GM12878 (cell line): ENCODE measurements around the gene ENDOG. TPM values are rescaled to one million over a fixed set of nuclear protein-coding genes. Genes with fewer than 3 reads are reported as not detected.
A peak's percentile ranks its signal among the peaks of the same experiment; 100 is the strongest.

Experiments
- ASH2L ChIP-seq: fragments of 300-600, 200-600 bp; sonication (generic); IDR thresholded peaks from 2 replicates; pipeline ENCODE4 v1.6.1; 2017; ENCODE audit warnings: low read depth, mild to moderate bottlenecking, borderline replicate concordance
- BCL11A ChIP-seq: IDR thresholded peaks from 2 replicates; pipeline ENCODE4 v1.6.1; 2011; ENCODE audit warnings: low read depth, low read length
- CBFB ChIP-seq: IDR thresholded peaks from 2 replicates; pipeline ENCODE4 v1.6.1; 2016; ENCODE audit warnings: antibody characterized with exemption, low read depth
- CHD2 ChIP-seq: IDR thresholded peaks from 2 replicates; pipeline ENCODE4 v1.6.1; 2011; ENCODE audit warnings: low read depth, low read length, improper control_type of control experiment, borderline replicate concordance
- CREB1 ChIP-seq: IDR thresholded peaks from 2 replicates; pipeline ENCODE4 v1.6.1; 2012; ENCODE audit warnings: low read depth, mild to moderate bottlenecking, inconsistent platforms
- CREM ChIP-seq: IDR thresholded peaks from 2 replicates; pipeline ENCODE4 v1.6.1; 2014; ENCODE audit warnings: antibody characterized with exemption, low read depth
- ESRRA ChIP-seq: IDR thresholded peaks from 2 replicates; pipeline ENCODE4 v1.6.1; 2012; ENCODE audit warnings: mild to moderate bottlenecking, low read length, improper control_type of control experiment
- MTA3 ChIP-seq: IDR thresholded peaks from 2 replicates; pipeline ENCODE4 v1.6.1; 2012; ENCODE audit warnings: low read length, inconsistent platforms, borderline replicate concordance
- MXI1 ChIP-seq: fragments of 150-350 bp; IDR thresholded peaks from 2 replicates; pipeline ENCODE4 v1.6.1; 2011; ENCODE audit warnings: low read depth, mild to moderate bottlenecking, inconsistent platforms, low read length, improper control_type of control experiment
- NR2F1 ChIP-seq: fragments of 450-650 bp; conservative IDR thresholded peaks from 2 replicates; pipeline ENCODE4 v1.6.1; 2017; ENCODE audit warnings: mild to moderate bottlenecking
- PAX8 ChIP-seq: fragments of 450-650 bp; IDR thresholded peaks from 2 replicates; pipeline ENCODE4 v1.6.1; 2017; ENCODE audit warnings: mild to moderate bottlenecking, moderate library complexity
- POLR2A ChIP-seq: IDR thresholded peaks from 2 replicates; pipeline ENCODE4 v1.6.1; 2011; ENCODE audit warnings: low read depth, mild to moderate bottlenecking, low read length
- RELB ChIP-seq: fragments of 450-650 bp; IDR thresholded peaks from 2 replicates; pipeline ENCODE4 v1.6.1; 2017; ENCODE audit warnings: low read depth, mild to moderate bottlenecking, moderate library complexity
- SIN3A ChIP-seq: IDR thresholded peaks from 2 replicates; pipeline ENCODE4 v1.6.1; 2012; ENCODE audit warnings: low read depth, low read length, improper control_type of control experiment
- SMARCA5 ChIP-seq: fragments of 450-650 bp; IDR thresholded peaks from 2 replicates; pipeline ENCODE4 v1.6.1; 2017; ENCODE audit warnings: mild to moderate bottlenecking
- SP1 ChIP-seq: IDR thresholded peaks from one replicate; pipeline ENCODE4 v1.6.1; 2011; ENCODE audit warnings: low read depth, low read length
- SRF ChIP-seq, 2 experiments: IDR thresholded peaks; 2 replicates each; pipeline ENCODE4 v1.6.1; 2011; ENCODE audit warnings: low read depth in 2 of 2, low read length in 2 of 2, mild to moderate bottlenecking in 1 of 2, moderate library complexity in 1 of 2
- TAF1 ChIP-seq: IDR thresholded peaks from 2 replicates; pipeline ENCODE4 v1.6.1; 2011; ENCODE audit warnings: mild to moderate bottlenecking, low read depth, low read length, borderline replicate concordance
- TARDBP ChIP-seq: IDR thresholded peaks from 2 replicates; pipeline ENCODE4 v1.6.1; 2016; ENCODE audit warnings: borderline replicate concordance
- TCF3 ChIP-seq: IDR thresholded peaks from 2 replicates; pipeline ENCODE4 v1.6.1; 2012; ENCODE audit warnings: low read depth, mild to moderate bottlenecking, low read length, borderline replicate concordance; ENCODE audit not compliant: insufficient read depth
- ZNF207 ChIP-seq: fragments of 450-650 bp; IDR thresholded peaks from 2 replicates; pipeline ENCODE4 v1.6.1; 2014; ENCODE audit warnings: antibody characterized with exemption, mild to moderate bottlenecking, borderline replicate concordance
- ZNF622 ChIP-seq: fragments of 450-650 bp; IDR thresholded peaks from 2 replicates; pipeline ENCODE4 v1.6.1; 2017; ENCODE audit warnings: mild to moderate bottlenecking, inconsistent platforms
- polyA plus RNA-seq, 11 experiments: library from polyadenylated mRNA; depleted of rRNA in 4 of 11; unstranded in 6 of 11; stranded (reverse) in 5 of 11; fragments of >200 nt; fragmentation: Nextera tagmentation in 4 of 11; fragmentation: Illumina TruSeq in 1 of 11; extraction: Ambion mirVana in 4 of 11; extraction: Trizol in 1 of 11; gene quantifications; 1 replicate in 1 of 11; 2 replicates in 10 of 11; pipeline versions ENCODE4 v1.2.1 to v1.2.3, GENCODE V29; 2011 to 2016; ENCODE audit warnings: inconsistent platforms in 2 of 11, missing spikeins in 2 of 11, low read depth in 1 of 11
- total RNA-seq, 4 experiments: library from RNA; depleted of rRNA in 3 of 4; stranded (reverse); fragments of >200 nt in 3 of 4; fragmentation: Illumina TruSeq in 1 of 4; extraction: Trizol in 1 of 4; gene quantifications; 2 replicates each; pipeline versions ENCODE4 v1.2.1 to v1.2.3, GENCODE V29; 2013 to 2021
- TF ChIP-seq, protein P1 (sequence below): fragments of 450-650 bp; IDR thresholded peaks from 2 replicates; pipeline ENCODE4 v1.6.1; 2017; ENCODE audit warnings: mild to moderate bottlenecking
- TF ChIP-seq, protein P2 (sequence below): fragments of 450-650 bp; IDR thresholded peaks from 2 replicates; pipeline ENCODE4 v1.6.1; 2018; ENCODE audit warnings: borderline replicate concordance, mild to moderate bottlenecking; ENCODE audit not compliant: partially characterized antibody
- TF ChIP-seq, protein P3 (sequence below): fragments of 450-650 bp; IDR thresholded peaks from 2 replicates; pipeline ENCODE4 v1.6.1; 2016; ENCODE audit warnings: mild to moderate bottlenecking

Gene ENDOG
- total and polyA plus RNA-seq, 10 of the 15 experiments (the other 5 are each of a cell fraction or from before 2014, with no cell fraction given): 0.84 to 29.2 (median 9.0) TPM

- TF ChIP-seq, protein P1, sequence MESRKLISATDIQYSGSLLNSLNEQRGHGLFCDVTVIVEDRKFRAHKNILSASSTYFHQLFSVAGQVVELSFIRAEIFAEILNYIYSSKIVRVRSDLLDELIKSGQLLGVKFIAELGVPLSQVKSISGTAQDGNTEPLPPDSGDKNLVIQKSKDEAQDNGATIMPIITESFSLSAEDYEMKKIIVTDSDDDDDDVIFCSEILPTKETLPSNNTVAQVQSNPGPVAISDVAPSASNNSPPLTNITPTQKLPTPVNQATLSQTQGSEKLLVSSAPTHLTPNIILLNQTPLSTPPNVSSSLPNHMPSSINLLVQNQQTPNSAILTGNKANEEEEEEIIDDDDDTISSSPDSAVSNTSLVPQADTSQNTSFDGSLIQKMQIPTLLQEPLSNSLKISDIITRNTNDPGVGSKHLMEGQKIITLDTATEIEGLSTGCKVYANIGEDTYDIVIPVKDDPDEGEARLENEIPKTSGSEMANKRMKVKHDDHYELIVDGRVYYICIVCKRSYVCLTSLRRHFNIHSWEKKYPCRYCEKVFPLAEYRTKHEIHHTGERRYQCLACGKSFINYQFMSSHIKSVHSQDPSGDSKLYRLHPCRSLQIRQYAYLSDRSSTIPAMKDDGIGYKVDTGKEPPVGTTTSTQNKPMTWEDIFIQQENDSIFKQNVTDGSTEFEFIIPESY: no peak
- TF ChIP-seq, protein P2, sequence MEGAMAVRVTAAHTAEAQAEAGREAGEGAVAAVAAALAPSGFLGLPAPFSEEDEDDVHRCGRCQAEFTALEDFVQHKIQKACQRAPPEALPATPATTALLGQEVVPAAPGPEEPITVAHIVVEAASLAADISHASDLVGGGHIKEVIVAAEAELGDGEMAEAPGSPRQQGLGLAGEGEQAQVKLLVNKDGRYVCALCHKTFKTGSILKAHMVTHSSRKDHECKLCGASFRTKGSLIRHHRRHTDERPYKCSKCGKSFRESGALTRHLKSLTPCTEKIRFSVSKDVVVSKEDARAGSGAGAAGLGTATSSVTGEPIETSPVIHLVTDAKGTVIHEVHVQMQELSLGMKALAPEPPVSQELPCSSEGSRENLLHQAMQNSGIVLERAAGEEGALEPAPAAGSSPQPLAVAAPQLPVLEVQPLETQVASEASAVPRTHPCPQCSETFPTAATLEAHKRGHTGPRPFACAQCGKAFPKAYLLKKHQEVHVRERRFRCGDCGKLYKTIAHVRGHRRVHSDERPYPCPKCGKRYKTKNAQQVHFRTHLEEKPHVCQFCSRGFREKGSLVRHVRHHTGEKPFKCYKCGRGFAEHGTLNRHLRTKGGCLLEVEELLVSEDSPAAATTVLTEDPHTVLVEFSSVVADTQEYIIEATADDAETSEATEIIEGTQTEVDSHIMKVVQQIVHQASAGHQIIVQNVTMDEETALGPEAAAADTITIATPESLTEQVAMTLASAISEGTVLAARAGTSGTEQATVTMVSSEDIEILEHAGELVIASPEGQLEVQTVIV: no peak
- peak in 1 of 2 experiments; percentile 11; a peak in 1 of 4 replicates for TF ChIP-seq SRF (IDR thresholded peaks at IDR 0.05; ENCODE audit: low read depth in 2 of 2, low read length in 2 of 2)
- TF ChIP-seq, protein P3, sequence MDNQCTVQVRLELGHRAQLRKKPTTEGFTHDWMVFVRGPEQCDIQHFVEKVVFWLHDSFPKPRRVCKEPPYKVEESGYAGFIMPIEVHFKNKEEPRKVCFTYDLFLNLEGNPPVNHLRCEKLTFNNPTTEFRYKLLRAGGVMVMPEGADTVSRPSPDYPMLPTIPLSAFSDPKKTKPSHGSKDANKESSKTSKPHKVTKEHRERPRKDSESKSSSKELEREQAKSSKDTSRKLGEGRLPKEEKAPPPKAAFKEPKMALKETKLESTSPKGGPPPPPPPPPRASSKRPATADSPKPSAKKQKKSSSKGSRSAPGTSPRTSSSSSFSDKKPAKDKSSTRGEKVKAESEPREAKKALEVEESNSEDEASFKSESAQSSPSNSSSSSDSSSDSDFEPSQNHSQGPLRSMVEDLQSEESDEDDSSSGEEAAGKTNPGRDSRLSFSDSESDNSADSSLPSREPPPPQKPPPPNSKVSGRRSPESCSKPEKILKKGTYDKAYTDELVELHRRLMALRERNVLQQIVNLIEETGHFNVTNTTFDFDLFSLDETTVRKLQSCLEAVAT: 0 out of 2 replicates have a peak, but pooled peaks have one; percentile 48
- no peak for TF ChIP-seq MTA3
- TF ChIP-seq POLR2A: peak; percentile 68
- TF ChIP-seq ZNF622: no peak
- TF ChIP-seq TCF3: no peak
- no peak for TF ChIP-seq MXI1
- no peak for TF ChIP-seq TAF1
- no peak for TF ChIP-seq SP1
- TF ChIP-seq TARDBP: no peak
- TF ChIP-seq ESRRA: no peak
- TF ChIP-seq ASH2L: no peak
- TF ChIP-seq CREM: no peak
- TF ChIP-seq CREB1: no peak
- TF ChIP-seq NR2F1: no peak; the same call in 1 of the 2 replicates
- no peak for TF ChIP-seq CHD2
- TF ChIP-seq CBFB: no peak
- TF ChIP-seq RELB: no peak
- TF ChIP-seq SMARCA5: no peak
- no peak for TF ChIP-seq PAX8
- TF ChIP-seq SIN3A: no peak
- TF ChIP-seq ZNF207: no peak
- no peak for TF ChIP-seq BCL11A
Measured at GRCh38 chr9:128818839-128819715, 777 bp downstream of the ENDOG start (continued).
